SK-N-SH (cell line): ENCODE results near the gene SH3BP5L. TPM values are rescaled to one million over a fixed set of nuclear protein-coding genes. Genes with fewer than 3 reads are reported as not detected.
"Not testable (repeated sequence)": the region's sequence is repeated elsewhere in the genome, so short reads cannot be mapped to it uniquely, and the experiment has no call there.

Experiments
- CTCF ChIA-PET: fragments of 300-600, 350-600 bp; formaldehyde crosslinking; extraction: SDS; loops from one replicate; lab custom pipeline; 2021; lab: Yijun Ruan, JAX
- POLR2A ChIA-PET: fragments of 350-600 bp; sonication (Branson Sonifier 250); formaldehyde crosslinking; extraction: SDS; loops from one replicate; lab custom pipeline; 2020; ENCODE audit warnings: antibody characterized with exemption, inconsistent platforms; lab: Yijun Ruan, JAX
- DNase-seq: peaks from one replicate; pipeline ENCODE4 v3.0.0; 2012
- H2AFZ ChIP-seq: fragments of 200-600 bp; sonication (generic); 2 replicates; pipeline ENCODE4 v1.8.1; 2016; ENCODE audit warnings: antibody characterized with exemption, mild to moderate bottlenecking, low read depth
- H3F3A ChIP-seq: fragments of 200-600 bp; sonication (generic); replicated peaks from 2 replicates; pipeline ENCODE3; 2016; ENCODE audit warnings: antibody characterized with exemption, mild to moderate bottlenecking; ENCODE audit not compliant: insufficient read depth
- H3K27ac ChIP-seq, 2 experiments: fragments of 200-500 bp in 1 of 2; fragments of 200-600 bp in 1 of 2; sonication (Bioruptor generic) in 1 of 2; sonication (generic), shearing (Covaris generic) in 1 of 2; 2 replicates each; pipeline versions ENCODE4 v1.5.1 to v1.6.1; 2014 to 2016; ENCODE audit warnings: low read depth in 2 of 2, inconsistent platforms in 1 of 2, low read length in 1 of 2, mild to moderate bottlenecking in 1 of 2, mixed read lengths in 1 of 2
- H3K27me3 ChIP-seq: fragments of 200-600 bp; sonication (generic), shearing (Covaris generic); 2 replicates; pipeline ENCODE4 v1.6.1; 2016; ENCODE audit warnings: mixed run types; ENCODE audit not compliant: insufficient read depth
- H3K36me3 ChIP-seq, 2 experiments: fragments of 200-500 bp in 1 of 2; fragments of 200-600 bp in 1 of 2; sonication (Bioruptor generic) in 1 of 2; sonication (generic) in 1 of 2; replicated peaks in 1 of 2; 2 replicates each; pipeline versions ENCODE3 to v1.5.1; 2014 to 2016; ENCODE audit warnings: low read length in 1 of 2, mild to moderate bottlenecking in 1 of 2; ENCODE audit not compliant: insufficient read depth in 2 of 2, control insufficient read depth in 1 of 2
- H3K4me1 ChIP-seq, 2 experiments: fragments of 200-500 bp in 1 of 2; fragments of 200-600 bp in 1 of 2; sonication (Bioruptor generic) in 1 of 2; sonication (generic), shearing (Covaris generic) in 1 of 2; 2 replicates each; pipeline versions ENCODE4 v1.5.1 to v1.6.1; 2014 to 2016; ENCODE audit warnings: low read depth in 1 of 2, low read length in 1 of 2, mixed run types in 1 of 2; ENCODE audit not compliant: insufficient read depth in 2 of 2, control insufficient read depth in 1 of 2
- H3K4me2 ChIP-seq: fragments of 200-600 bp; sonication (generic), shearing (Covaris generic); 2 replicates; pipeline ENCODE4 v1.6.1; 2017; ENCODE audit warnings: mixed run types
- H3K4me3 ChIP-seq, 2 experiments: fragments of 200-500 bp in 1 of 2; fragments of 200-600 bp in 1 of 2; sonication (Bioruptor generic) in 1 of 2; sonication (generic), shearing (Covaris generic) in 1 of 2; 2 replicates each; pipeline versions ENCODE4 v1.5.1 to v1.8.1; 2014 to 2016; ENCODE audit warnings: low read depth in 2 of 2, inconsistent platforms in 1 of 2, low read length in 1 of 2, mild to moderate bottlenecking in 1 of 2, mixed read lengths in 1 of 2, moderate library complexity in 1 of 2
- H3K79me2 ChIP-seq: fragments of 200-600 bp; sonication (generic); 2 replicates; pipeline ENCODE4 v1.8.1; 2017; ENCODE audit warnings: mild to moderate bottlenecking; ENCODE audit not compliant: insufficient read depth
- H3K9ac ChIP-seq: fragments of 200-600 bp; sonication (generic); 2 replicates; pipeline ENCODE4 v1.6.1; 2017; ENCODE audit warnings: mixed run types
- H3K9me2 ChIP-seq: fragments of 200-600 bp; sonication (generic); 2 replicates; pipeline ENCODE4 v1.6.1; 2017; ENCODE audit warnings: mixed run types
- H3K9me3 ChIP-seq: fragments of 200-600 bp; sonication (generic); 2 replicates; pipeline ENCODE4 v1.6.1; 2017; ENCODE audit warnings: mixed run types, mild to moderate bottlenecking, moderate library complexity
- H4K20me1 ChIP-seq: fragments of 200-600 bp; sonication (generic); 2 replicates; pipeline ENCODE4 v1.6.1; 2017; ENCODE audit warnings: mild to moderate bottlenecking, mixed run types; ENCODE audit not compliant: insufficient read depth
- CHD2 ChIP-seq: fragments of 150-350 bp; IDR thresholded peaks from 2 replicates; pipeline ENCODE4 v1.6.1; 2018; ENCODE audit warnings: low read length; ENCODE audit not compliant: partially characterized antibody
- EZH2phosphoT487 ChIP-seq: fragments of 200-600 bp; sonication (generic); IDR thresholded peaks from 2 replicates; pipeline ENCODE4 v1.6.1; 2017; ENCODE audit warnings: low read depth, mixed run types, mild to moderate bottlenecking, antibody characterized with exemption, moderate library complexity, borderline replicate concordance
- FOXM1 ChIP-seq: IDR thresholded peaks from 2 replicates; pipeline ENCODE4 v1.4.0; 2012; ENCODE audit warnings: low read depth, mild to moderate bottlenecking
- MAX ChIP-seq: IDR thresholded peaks from 2 replicates; pipeline ENCODE4 v1.4.0; 2012; ENCODE audit warnings: low read depth
- MEF2A ChIP-seq: IDR thresholded peaks from 2 replicates; pipeline ENCODE4 v1.4.0; 2012; ENCODE audit warnings: low read depth, borderline replicate concordance
- MXI1 ChIP-seq: IDR thresholded peaks from 2 replicates; pipeline ENCODE4 v1.6.1; 2012; ENCODE audit warnings: mild to moderate bottlenecking, low read depth, low read length, improper control_type of control experiment
- NFIC ChIP-seq: IDR thresholded peaks from 2 replicates; pipeline ENCODE4 v1.4.0; 2012; ENCODE audit warnings: borderline replicate concordance
- POLR2AphosphoS5 ChIP-seq: IDR thresholded peaks from 2 replicates; pipeline ENCODE4 v1.6.1; 2012; ENCODE audit warnings: low read depth, low read length
- RCOR1 ChIP-seq: fragments of 150-350 bp; IDR thresholded peaks from 2 replicates; pipeline ENCODE4 v1.6.1; 2017; ENCODE audit warnings: antibody characterized with exemption, low read length
- RXRA ChIP-seq: IDR thresholded peaks from 2 replicates; pipeline ENCODE4 v1.4.0; 2012; ENCODE audit warnings: low read depth, mild to moderate bottlenecking, borderline replicate concordance
- SMC3 ChIP-seq: IDR thresholded peaks from 2 replicates; pipeline ENCODE4 v1.6.1; 2012; ENCODE audit warnings: low read depth, low read length, improper control_type of control experiment
- TAF1 ChIP-seq: IDR thresholded peaks from 2 replicates; pipeline ENCODE4 v1.6.1; 2012; ENCODE audit warnings: low read depth, mild to moderate bottlenecking, low read length, moderate library complexity, borderline replicate concordance
- TCF12 ChIP-seq: IDR thresholded peaks from 2 replicates; pipeline ENCODE4 v1.4.0; 2012
- USF2 ChIP-seq: fragments of 150-350 bp; IDR thresholded peaks from 2 replicates; pipeline ENCODE4 v1.6.1; 2017; ENCODE audit warnings: antibody characterized with exemption, low read length, low read depth, borderline replicate concordance
- ZBTB33 ChIP-seq: IDR thresholded peaks from 2 replicates; pipeline ENCODE4 v1.4.0; 2012; ENCODE audit warnings: low read depth, borderline replicate concordance
- WGBS: methylation state at CpG from one replicate; pipeline ENCODE4 v1.1.6; 2017; ENCODE audit warnings: low lambda C conversion rate; 5-methylcytosine and 5-hydroxymethylcytosine counted together
- polyA plus RNA-seq, 3 experiments: library from polyadenylated mRNA; depleted of rRNA; stranded (reverse); fragments of >200 nt; gene quantifications; 2 replicates each; pipeline ENCODE4 v1.2.3, GENCODE V29; 2012
- TF ChIP-seq, protein P1 (sequence below): fragments of 200-600 bp; sonication (generic); IDR thresholded peaks from 2 replicates; pipeline ENCODE4 v1.6.1; 2017; ENCODE audit warnings: antibody characterized with exemption, mild to moderate bottlenecking, moderate library complexity

Gene SH3BP5L
- polyA plus RNA-seq, 1 of the 3 experiments (the other 2 are of a cell fraction): 32.1 TPM

DNA sequence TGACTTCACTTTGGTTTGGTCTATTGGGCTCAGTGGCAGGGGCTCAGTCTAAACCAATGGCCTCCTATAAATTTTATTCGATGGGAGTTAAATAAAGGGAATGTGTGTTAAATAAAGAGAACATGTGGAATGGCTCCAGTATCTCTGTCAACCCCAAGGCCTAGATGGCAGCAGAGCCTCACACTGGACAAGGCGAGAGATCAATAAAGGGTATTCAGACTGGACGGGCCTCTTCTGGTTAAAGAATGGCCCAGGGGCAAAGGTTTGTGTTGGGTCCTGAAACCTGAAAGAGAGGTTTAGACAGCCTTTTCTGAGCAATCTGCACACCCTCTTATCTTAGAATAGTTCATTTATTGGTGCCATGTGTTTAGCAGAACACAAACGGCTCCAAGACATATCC, 34.7 kb downstream of the SH3BP5L start:
- CTCF ChIA-PET: interaction anchor here (1.4 kb wide), 1 partner anchor 16 kb away, joined by 8 read pairs; no protein-coding TSS in a partner anchor

GRCh38 chr1:248790456-248790855, 35.3 kb downstream of the SH3BP5L start:
- no peaks in the 10 kb centered on the region for H3K4me1 ChIP-seq
- H2AFZ ChIP-seq: no peak overlapping the region
- H3K9ac ChIP-seq: no peak overlapping the region
- H3K27me3 ChIP-seq: peaks cover 9% of the 10 kb centered on the region; the same call in 1 of the 2 replicates
- no peak for TF ChIP-seq NFIC
- no peak for TF ChIP-seq RCOR1
- TF ChIP-seq TAF1: no peak
- TF ChIP-seq USF2: no peak
- no peaks in the 10 kb centered on the region for H3K9me3 ChIP-seq
- H3K27ac ChIP-seq: no peak overlapping the region
- H3K4me2 ChIP-seq: no peak overlapping the region
- no peaks in the 10 kb centered on the region for H3K36me3 ChIP-seq
- H3K9me2 ChIP-seq: no peaks in the 10 kb centered on the region
- H3K79me2 ChIP-seq: no peaks in the 10 kb centered on the region
- POLR2A ChIA-PET: no interaction called here
- DNase-seq: no peak
- no peaks in the 10 kb centered on the region for H3F3A ChIP-seq
- H3K4me3 ChIP-seq: no peak overlapping the region
- 18% methylated on average over 5 of the region's 5 CpGs for WGBS
- CTCF ChIA-PET: interaction anchor here (1.4 kb wide), 1 partner anchor 17 kb away, joined by 8 read pairs; no protein-coding TSS in a partner anchor
- H4K20me1 ChIP-seq: no peaks in the 10 kb centered on the region

More for the DNA sequence above, 34.7 kb downstream of the SH3BP5L start:
- TF ChIP-seq POLR2AphosphoS5 (no peak), EZH2phosphoT487 (no peak), TCF12 (no peak), NFIC (no peak), MAX (no peak), ZBTB33 (no peak), MXI1 (no peak), MEF2A (no peak), CHD2 (no peak), FOXM1 (no peak), RCOR1 (no peak), RXRA (no peak), SMC3 (no peak)
- TF ChIP-seq, protein P1, sequence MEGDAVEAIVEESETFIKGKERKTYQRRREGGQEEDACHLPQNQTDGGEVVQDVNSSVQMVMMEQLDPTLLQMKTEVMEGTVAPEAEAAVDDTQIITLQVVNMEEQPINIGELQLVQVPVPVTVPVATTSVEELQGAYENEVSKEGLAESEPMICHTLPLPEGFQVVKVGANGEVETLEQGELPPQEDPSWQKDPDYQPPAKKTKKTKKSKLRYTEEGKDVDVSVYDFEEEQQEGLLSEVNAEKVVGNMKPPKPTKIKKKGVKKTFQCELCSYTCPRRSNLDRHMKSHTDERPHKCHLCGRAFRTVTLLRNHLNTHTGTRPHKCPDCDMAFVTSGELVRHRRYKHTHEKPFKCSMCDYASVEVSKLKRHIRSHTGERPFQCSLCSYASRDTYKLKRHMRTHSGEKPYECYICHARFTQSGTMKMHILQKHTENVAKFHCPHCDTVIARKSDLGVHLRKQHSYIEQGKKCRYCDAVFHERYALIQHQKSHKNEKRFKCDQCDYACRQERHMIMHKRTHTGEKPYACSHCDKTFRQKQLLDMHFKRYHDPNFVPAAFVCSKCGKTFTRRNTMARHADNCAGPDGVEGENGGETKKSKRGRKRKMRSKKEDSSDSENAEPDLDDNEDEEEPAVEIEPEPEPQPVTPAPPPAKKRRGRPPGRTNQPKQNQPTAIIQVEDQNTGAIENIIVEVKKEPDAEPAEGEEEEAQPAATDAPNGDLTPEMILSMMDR: no peak
- Histone ChIP-seq H3K4me3 (no peak overlapping the region), H3K9me3 (no peaks in the 10 kb centered on the region), H3K27me3 (peaks cover 9% of the 10 kb centered on the region; the same call in 1 of the 2 replicates), H3K79me2 (no peaks in the 10 kb centered on the region), H3K36me3 (no peaks in the 10 kb centered on the region), H3F3A (no peaks in the 10 kb centered on the region), H3K9me2 (no peaks in the 10 kb centered on the region), H3K4me2 (no peak overlapping the region), H4K20me1 (no peaks in the 10 kb centered on the region), H2AFZ (no peak overlapping the region), H3K9ac (no peak overlapping the region), H3K27ac (no peak overlapping the region), H3K4me1 (no peaks in the 10 kb centered on the region)
- DNase-seq: no peak
- 12% methylated on average over 4 of the region's 4 CpGs for WGBS
- POLR2A ChIA-PET: no interaction called here

- H3K4me1 ChIP-seq, DNase-seq, H3K36me3 ChIP-seq, H3K4me2 ChIP-seq, H3K27ac ChIP-seq, POLR2A ChIA-PET, H3K9ac ChIP-seq, H3K4me3 ChIP-seq, H3K79me2 ChIP-seq, H4K20me1 ChIP-seq, H3K27me3 ChIP-seq, H3F3A ChIP-seq, H2AFZ ChIP-seq, H3K9me2 ChIP-seq, H3K9me3 ChIP-seq: not testable (repeated sequence)
- 0% methylated on average over 2 of the region's 2 CpGs for whole genome bisulfite sequencing
- CTCF ChIA-PET: interaction anchor here (0.9 kb wide), 1 partner anchor 17 kb away, joined by 3 read pairs; no protein-coding TSS in a partner anchor
Observed at GRCh38 chr1:248789337-248789736, 36.4 kb downstream of the SH3BP5L start.
